ENCODE data around the gene TTC24. TPM values are rescaled to one million over a fixed set of nuclear protein-coding genes. Genes with fewer than 3 reads are reported as not detected.
A peak's percentile ranks its signal among the peaks of the same experiment; 100 is the strongest.

Gene TTC24
- total RNA-seq, 4 donors from 2014 or later = not detected

DNA sequence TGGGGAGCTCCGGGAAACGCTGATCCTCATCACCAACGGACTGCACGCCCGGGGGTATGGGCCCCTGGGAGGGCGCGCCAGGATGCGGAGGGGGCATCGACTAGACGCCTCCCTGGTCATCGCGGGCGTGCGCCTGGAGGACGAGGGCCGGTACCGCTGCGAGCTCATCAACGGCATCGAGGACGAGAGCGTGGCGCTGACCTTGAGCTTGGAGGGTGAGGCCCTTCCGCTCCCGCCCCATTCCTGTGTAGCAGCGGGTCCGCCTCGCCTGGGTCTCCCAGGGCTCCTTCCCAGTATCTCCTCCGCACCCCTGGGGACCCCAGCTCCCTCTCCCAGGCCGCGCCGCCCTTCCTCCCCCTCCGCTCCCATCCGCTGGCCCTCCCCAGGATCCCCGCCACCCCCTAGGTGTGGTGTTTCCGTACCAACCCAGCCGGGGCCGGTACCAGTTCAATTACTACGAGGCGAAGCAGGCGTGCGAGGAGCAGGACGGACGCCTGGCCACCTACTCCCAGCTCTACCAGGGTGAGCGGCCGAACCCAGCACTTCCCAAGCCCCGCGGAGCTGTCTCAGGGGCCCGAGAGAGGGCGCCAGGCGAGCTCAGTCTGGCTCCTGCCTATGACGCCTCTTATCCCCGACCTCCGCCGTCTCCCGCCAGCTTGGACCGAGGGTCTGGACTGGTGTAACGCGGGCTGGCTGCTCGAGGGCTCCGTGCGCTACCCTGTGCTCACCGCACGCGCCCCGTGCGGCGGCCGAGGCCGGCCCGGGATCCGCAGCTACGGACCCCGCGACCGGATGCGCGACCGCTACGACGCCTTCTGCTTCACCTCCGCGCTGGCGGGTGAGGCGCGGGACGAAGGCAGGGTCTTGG lies 44.7 kb downstream of the TTC24 start:
- peak overlapping the region; percentile 25 to 55 (median 47) for H3K4me3 ChIP-seq
- no peaks in the 10 kb centered on the region for H3K36me3 ChIP-seq
- DNase-seq = peak in 2 of 3 donors; percentile 72 to 73
- H3K4me1 ChIP-seq = peaks cover 14 to 24% (median 20%) of the 10 kb centered on the region in 4 donors
- H3K27ac ChIP-seq = peak overlapping the region in 2 of 4 donors; percentile 36 to 61
- H3K27me3 ChIP-seq = peaks cover 0 to 21% of the 10 kb centered on the region in 2 donors
- H3K9me3 ChIP-seq = no peaks in the 10 kb centered on the region
- TF ChIP-seq, protein P1, sequence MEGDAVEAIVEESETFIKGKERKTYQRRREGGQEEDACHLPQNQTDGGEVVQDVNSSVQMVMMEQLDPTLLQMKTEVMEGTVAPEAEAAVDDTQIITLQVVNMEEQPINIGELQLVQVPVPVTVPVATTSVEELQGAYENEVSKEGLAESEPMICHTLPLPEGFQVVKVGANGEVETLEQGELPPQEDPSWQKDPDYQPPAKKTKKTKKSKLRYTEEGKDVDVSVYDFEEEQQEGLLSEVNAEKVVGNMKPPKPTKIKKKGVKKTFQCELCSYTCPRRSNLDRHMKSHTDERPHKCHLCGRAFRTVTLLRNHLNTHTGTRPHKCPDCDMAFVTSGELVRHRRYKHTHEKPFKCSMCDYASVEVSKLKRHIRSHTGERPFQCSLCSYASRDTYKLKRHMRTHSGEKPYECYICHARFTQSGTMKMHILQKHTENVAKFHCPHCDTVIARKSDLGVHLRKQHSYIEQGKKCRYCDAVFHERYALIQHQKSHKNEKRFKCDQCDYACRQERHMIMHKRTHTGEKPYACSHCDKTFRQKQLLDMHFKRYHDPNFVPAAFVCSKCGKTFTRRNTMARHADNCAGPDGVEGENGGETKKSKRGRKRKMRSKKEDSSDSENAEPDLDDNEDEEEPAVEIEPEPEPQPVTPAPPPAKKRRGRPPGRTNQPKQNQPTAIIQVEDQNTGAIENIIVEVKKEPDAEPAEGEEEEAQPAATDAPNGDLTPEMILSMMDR (IDR thresholded peaks at IDR 0.05) = peak in 4 of 6 experiments; percentile 18 to 34 (median 24)
- no peak for TF ChIP-seq POLR2A (IDR thresholded peaks at IDR 0.05)

DNA sequence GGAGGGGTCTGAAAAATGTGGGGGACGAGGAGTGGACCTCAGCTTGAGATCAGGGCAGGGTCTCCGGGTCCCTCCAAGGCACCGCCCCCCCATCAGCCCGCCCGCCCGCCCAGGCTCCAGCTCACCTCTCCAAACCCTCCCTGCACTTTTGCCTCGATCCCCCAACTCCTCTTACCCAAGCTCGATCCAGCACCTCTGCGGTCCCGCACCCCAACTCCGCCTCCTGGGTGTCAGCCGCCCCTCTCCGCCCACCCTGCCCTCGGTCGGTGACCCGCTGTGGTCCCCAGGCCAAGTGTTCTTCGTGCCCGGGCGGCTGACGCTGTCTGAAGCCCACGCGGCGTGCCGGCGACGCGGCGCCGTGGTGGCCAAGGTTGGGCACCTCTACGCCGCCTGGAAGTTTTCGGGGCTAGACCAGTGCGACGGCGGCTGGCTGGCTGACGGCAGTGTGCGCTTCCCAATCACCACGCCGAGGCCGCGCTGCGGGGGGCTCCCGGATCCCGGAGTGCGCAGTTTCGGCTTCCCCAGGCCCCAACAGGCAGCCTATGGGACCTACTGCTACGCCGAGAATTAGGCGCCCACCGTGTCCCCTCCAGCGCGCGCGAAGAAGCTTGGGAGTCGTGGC lies 45.4 kb downstream of the TTC24 start:
- no peak for TF ChIP-seq POLR2A (IDR thresholded peaks at IDR 0.05)
- TF ChIP-seq, protein P1 (IDR thresholded peaks at IDR 0.05) = no peak
- Histone ChIP-seq H3K27me3 (peaks cover 0 to 21% of the 10 kb centered on the region in 2 donors), H3K36me3 (no peaks in the 10 kb centered on the region), H3K4me1 (peaks cover 14 to 24% (median 20%) of the 10 kb centered on the region in 4 donors), H3K4me3 (peak overlapping the region; percentile 25 to 55 (median 47)), H3K27ac (peak overlapping the region in 2 of 4 donors; percentile 36 to 61), H3K9me3 (no peaks in the 10 kb centered on the region)
- no peak for DNase-seq

DNA sequence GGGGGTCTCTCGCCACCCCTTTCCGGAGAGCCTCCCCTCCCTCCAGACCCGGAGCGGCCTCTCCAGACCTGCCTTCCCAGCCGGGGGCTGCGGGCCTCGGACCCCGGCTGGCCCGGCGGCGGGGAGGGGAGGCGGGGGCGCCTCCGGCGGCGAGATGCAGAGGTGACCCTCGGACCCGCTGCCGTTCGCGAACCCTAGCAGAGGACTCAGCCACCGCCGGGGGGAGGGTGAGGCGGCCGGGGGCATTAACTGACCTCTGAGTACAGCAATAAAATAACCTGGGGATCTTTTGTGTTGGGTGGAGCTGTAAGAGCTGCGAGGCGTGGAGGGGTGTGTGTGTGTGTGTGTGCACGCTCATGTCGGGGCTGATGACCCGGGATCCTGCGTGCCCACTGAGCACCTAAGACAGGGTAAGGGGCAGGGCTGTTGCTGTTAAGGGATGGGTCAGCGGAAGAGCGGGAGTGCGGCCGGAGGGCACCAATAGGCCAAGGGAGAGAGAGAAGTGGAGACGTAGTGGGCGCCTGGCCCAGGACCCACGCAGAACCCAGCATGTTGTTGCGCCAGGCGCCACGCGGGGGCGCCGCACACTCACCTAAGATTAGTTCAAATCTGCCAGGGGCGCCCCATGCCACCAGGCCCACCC lies 46.0 kb downstream of the TTC24 start:
- peak overlapping the region; percentile 25 to 55 (median 47) for H3K4me3 ChIP-seq
- TF ChIP-seq, protein P1 (IDR thresholded peaks at IDR 0.05) = peak; percentile 66 to 80 (median 74)
- TF ChIP-seq POLR2A (IDR thresholded peaks at IDR 0.05) = no peak

DNA sequence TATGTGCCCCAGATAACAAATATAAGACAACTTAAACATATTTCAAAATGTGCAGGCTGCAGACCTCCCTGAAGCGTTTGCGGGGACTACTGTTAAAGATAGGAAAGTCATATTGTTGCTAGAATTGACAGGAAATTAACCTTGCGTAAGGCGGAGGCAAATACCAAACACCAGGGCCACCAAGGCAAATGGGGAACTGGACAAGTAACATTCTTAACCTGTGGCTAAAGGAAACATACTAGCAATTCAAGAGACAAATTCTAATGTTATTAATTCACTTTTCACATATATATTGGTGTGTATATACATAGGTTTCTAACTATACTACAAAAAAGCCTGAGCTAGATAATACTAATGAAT lies 46.5 kb downstream of the TTC24 start:
- H3K36me3 ChIP-seq = no peaks in the 10 kb centered on the region
- no peak for DNase-seq
- H3K27me3 ChIP-seq = peaks cover 0 to 21% of the 10 kb centered on the region in 2 donors
- H3K4me1 ChIP-seq = peaks cover 14 to 24% (median 20%) of the 10 kb centered on the region in 4 donors
- TF ChIP-seq, protein P1 (IDR thresholded peaks at IDR 0.05) = no peak
- no peak for TF ChIP-seq POLR2A (IDR thresholded peaks at IDR 0.05)
- H3K4me3 ChIP-seq = peak overlapping the region in 3 of 4 donors; percentile 46 to 55 (median 48)
- peak overlapping the region in 1 of 4 donors; percentile 9 for H3K27ac ChIP-seq
- H3K9me3 ChIP-seq = no peaks in the 10 kb centered on the region

More for the DNA sequence above, 46.0 kb downstream of the TTC24 start:
- H3K27ac ChIP-seq = peak overlapping the region in 2 of 4 donors; percentile 9 to 36
- H3K27me3 ChIP-seq = peaks cover 0 to 21% of the 10 kb centered on the region in 2 donors
- H3K4me1 ChIP-seq = peaks cover 14 to 24% (median 20%) of the 10 kb centered on the region in 4 donors
- H3K9me3 ChIP-seq = no peaks in the 10 kb centered on the region
- no peaks in the 10 kb centered on the region for H3K36me3 ChIP-seq
- DNase-seq = peak; percentile 51 to 80 (median 80)

DNA sequence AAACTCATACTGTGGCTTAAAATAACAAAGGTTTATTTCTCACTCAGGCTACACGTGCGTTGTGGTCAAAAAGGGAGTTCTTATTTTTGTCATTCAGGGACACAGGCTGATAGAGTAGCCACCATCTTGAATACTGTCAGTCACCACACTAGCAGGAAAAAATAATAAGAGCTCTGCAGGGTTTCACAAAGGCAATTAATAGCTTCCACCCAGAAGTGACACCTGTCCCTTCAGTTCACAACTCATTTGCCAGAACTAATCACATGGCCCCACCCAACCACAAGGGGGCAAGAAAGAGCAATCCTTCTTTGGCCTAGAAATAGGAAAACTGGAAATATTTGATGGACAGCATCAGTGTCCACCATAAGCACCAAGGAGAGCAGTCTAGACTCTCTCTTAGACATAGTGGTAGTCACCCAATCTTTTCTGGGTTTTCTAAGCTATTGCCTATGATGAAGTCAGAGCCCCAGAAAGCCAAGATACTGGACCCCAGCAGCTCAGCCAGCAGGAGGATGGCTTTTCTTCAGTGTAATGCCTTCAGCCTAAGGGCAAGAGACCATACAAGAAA lies 47.9 kb downstream of the TTC24 start:
- Histone ChIP-seq H3K36me3 (no peaks in the 10 kb centered on the region), H3K27me3 (peaks cover 0 to 21% of the 10 kb centered on the region in 2 donors), H3K4me3 (no peak overlapping the region), H3K4me1 (peaks cover 14 to 24% (median 20%) of the 10 kb centered on the region in 4 donors), H3K9me3 (no peaks in the 10 kb centered on the region), H3K27ac (no peak overlapping the region)
- peak in 2 of 3 donors; percentile 31 to 73 for DNase-seq
- no peak for TF ChIP-seq POLR2A (IDR thresholded peaks at IDR 0.05)
- TF ChIP-seq, protein P1 (IDR thresholded peaks at IDR 0.05) = peak; percentile 33 to 78 (median 61)
